Measurements from ENCODE around the gene CDK15.

Gene CDK15

DNA sequence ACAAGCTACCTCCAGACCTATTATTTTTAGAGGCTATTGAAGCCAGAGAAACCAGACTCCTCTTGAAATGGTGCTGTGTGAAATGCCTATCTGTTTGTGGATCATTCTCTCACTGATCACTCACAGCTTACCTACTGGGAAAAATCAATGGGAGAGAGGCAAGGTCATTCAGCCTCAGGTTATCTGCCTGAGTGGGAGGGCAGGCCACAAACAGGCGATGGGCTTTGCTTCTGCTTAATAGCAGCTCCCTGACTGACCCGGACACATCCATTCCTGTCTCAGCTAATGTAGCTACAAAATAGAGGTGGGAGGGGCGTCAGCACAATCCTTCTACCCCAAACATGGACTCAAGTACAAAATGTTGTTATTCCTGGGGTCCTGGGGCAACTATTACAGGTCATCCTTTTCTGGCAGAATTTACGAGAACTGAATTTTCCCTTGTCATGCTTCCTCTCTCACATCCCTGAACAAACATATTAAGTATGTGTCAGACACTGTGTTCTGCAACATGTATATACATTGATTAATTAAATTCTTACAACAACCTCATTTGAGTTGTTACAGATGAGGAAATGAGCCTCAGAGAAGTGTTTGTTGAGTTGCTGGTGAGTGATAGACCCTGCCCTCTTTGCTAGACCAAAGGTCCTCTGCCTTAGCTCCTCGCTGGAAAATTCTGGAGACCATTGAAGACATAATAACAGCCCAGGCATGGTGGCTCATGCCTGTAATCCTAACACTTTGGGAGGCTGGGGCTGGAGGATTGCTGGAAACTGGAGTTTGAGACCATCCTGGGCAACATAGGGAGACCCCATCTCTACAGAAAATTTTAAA lies 60.5 kb downstream of the CDK15 start:
- DNase-seq (ENCODE audit: low read depth in 2 of 2), result no peak

DNA sequence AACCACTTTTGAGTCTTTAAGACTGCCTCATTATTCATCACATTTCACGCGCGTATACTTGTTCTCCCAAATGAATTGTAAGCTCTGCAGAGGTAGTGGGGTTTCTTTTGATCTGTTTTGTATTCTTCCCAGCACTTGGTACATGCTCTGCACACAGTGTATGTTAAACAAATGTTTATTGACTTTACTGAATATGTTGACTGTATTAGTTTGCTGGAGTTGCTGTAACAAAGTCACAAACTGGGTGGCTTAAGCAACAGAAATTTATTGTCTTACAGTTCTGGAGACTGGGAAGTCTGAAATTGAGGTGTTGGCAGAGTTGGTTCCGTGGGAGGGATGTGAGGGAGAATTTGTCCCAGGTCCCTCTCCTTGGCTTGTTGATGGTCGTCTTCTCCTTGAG lies 65.1 kb downstream of the CDK15 start:
- no peak for DNase-seq (ENCODE audit: low read depth in 2 of 2)

DNA sequence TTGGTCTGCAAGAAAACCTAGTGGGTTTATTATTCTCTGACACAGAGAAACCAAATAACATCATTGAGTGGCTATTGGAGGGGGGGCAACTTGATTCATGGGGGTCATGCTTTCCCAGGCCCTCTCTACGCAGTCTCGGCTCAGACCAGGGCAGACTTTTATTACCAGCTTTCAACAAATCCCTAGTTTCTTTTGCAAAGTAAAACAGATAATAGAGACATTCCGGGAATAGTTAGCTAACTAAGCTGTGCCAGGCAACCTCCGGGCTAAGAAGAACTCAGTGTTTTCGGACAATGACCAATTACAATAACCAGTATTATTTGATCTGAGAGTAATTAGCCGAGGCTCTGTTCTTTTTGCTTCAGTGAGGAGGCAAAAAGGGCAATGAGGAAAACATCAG lies 66.3 kb downstream of the CDK15 start:
- DNase-seq (ENCODE audit: low read depth in 2 of 2), result no peak

DNA sequence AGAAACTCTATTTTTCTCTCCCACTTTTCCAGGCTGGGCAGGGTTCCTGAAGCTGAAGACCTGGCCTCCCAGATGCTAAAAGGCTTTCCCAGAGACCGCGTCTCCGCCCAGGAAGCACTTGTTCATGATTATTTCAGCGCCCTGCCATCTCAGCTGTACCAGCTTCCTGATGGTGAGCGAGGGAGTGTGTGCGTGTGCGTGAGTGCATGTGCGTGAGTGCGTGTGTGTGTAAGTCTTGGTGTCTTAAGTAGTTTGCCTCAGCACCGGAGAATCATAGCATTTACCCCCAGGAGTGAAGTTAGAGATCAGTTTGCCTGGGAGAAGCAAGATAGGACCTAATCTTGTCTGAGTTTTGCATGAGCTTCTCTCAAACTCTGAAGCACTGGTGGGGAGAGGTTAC lies 73.7 kb downstream of the CDK15 start:
- no peak for DNase-seq (ENCODE audit: low read depth in 2 of 2)

DNA sequence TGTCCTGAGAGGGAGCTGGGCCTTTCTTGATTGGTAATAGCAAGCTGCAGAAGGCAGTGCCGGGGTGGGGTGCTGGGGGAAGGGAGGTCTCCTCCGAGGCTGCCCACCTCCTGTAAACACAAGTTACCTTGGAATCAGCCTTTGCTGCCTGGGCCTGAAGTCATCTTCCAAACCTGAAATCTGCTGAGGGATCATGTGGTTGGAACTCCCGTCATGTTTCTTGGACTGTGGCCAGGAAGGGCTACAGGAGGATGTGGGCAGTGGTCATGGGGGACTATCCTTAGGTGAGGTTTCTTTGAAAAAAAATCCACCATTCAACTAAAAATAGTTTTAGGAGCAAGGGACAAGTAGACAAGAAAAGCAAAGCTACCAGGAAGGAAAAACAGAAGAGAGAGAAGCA lies 74.2 kb downstream of the CDK15 start:
- DNase-seq (ENCODE audit: low read depth in 2 of 2), result no peak

DNA sequence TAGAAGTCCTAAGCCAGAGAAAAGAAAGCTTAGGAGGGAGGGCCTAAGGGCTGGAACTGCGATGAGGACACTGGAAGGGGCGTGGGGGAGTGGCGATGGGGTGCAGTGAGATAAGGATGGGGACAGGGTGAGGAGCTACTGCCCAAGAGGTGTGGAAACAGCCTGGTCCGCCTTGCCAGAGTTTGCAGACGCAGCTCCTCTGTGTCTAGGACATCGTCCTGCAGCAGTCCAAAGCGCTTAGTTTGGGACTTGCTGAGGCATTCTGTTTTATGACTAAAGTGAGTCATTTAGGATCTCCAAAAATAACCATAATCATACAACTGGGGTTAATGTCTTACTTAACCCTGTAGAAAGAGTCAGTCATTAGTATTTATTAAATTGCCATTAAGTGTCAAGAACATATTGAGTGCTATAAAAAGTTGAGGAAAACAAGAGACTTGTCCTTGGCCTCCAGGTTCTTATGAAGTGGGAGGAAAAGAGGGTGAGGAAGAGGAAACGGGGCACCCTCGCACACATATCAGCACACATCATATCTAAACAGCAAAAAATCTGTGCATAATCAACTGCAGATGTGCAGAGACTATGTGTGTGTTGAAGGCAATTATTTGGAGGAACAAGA lies 74.8 kb downstream of the CDK15 start:
- DNase-seq (ENCODE audit: low read depth in 2 of 2), result no peak

DNA sequence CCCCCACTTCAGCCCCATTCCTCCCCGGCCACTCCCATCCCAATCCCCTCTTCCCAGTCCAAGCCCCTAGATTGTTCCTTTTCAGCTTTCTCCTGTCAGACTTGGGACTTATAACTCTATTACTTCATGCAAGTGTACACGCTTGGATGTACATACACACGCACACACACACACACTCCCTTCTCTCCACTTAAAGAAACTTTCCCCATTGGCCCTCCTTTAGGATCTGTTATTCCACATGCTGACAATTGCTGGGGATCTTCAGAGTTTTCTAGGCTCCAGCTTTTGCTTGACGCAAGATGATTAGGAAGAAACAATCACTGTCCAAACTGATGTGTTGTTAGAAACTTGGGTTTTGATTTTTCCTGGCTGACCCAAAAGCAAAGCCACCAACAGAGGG lies 75.4 kb downstream of the CDK15 start:
- no peak for DNase-seq (ENCODE audit: low read depth in 2 of 2)

DNA sequence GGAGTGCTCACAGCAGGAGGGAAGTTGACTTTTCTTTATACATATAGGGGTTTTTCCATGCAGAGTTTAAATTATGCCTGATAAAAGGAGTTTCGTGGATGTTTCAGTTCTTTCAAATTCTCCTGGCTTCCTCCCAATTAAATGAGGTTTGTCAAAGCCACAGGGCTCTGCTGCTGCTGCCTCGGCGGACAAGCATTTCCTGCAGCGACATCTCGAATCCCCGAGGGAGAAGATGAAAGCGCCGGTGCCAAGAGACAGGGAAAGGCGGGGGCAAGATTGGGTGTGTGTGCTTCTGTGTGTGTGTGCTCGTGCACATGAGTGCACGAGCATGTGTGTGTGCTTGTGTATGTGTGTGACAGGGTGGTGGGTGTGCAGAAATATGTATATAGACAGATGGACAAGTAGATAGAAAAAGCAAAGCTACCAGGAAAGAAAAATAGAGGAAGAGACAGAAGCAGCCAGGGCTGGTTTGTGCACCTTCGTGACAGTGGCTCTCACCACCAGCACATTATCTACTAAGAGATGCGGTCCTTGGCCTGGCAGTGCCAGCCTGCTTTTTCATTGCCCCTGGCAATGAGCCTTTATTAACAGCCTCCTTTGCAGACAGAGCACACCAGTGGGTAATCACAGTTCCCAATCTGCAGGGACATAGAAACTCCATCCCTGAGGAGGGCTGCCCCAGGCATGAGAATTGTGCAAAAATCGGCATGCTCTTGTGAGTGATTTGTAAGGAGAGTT lies 76.2 kb downstream of the CDK15 start:
- DNase-seq (ENCODE audit: low read depth in 2 of 2), result no peak

DNA sequence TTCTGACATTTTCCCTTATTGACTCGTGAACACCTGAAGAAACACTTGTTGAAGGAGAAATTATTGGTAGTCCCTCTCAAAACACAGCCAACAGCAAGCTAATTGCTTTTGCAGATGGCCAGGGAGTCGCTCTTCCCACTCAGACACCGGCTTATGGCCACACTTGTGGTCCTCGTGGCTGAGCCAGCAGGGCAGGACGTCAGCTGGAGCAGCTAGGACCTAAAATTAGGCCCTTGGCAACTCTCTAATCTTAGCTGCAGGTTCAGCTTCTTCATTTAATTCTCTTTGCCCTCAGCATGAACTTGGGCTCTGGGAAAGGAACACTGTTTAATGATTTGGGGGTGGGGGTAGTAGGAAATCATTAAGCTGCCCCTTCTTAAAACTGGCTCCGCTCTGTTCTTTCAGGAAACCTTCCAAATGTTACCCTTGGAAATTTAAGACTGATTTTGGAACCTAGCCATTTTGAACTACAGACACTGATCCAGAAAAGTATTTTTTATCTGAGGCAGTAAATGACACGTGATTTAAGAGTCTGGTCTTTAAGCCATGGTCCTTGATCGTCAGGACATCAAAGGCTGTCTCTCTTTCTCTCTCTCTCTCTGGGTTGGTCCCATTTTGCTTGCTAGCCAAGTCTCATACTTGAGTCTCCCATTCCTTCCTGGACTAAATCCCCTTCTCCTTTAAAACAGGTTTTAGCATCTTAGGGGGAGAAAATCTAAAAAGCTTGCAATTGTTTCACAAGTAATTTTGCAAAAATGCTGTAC lies 77.5 kb downstream of the CDK15 start:
- no peak for DNase-seq (ENCODE audit: low read depth in 2 of 2)

DNA sequence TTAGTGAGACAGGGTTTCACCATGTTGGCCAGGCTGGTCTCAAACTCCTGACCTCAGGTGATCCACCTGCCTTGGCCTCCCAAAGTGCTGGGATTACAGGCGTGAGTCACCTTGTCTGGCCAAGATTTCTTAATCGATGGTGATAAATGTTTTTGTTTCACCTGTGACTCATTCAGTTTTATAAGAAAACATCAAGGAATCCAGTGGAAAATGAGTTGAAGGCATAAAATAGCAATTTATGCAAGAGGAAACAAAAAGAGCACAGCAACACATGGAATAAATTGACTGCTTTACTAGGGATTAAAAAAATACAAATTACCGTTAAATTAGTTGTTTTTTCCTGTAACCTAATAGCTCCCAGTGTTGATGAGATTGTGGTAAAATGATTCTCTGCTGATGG lies 80.2 kb downstream of the CDK15 start:
- no peak for DNase-seq (ENCODE audit: low read depth in 2 of 2)

DNA sequence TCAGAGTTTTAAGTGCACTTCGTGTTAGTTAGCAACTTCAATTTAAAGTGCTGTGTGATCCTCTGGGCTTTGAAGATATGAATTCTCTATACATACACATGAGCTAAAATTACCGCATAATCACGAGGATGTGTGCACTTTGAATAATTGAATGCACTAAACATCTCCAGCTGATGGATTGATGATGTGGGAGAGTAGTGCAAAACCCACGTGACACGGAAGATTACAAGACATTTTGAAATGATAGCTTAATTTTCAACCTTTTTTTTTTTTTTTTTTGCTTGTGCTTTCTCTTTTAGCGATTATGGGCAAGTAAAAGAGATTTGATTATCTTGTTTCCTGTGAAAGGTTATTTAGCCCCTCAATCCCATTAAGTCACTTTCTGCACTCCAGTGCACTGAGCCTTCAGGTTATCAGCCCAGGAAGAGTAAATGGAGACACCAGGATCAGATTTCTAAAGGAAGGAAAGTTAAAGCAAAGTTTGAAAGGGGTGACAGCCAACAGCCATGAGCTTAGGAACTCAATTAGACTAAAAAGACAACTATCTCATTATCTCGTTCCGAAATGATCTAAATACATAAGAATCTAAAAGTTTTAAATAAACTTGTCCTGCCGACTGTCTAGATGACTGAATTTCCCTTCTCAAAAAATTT lies 81.6 kb downstream of the CDK15 start:
- DNase-seq (ENCODE audit: low read depth in 2 of 2), result no peak

DNA sequence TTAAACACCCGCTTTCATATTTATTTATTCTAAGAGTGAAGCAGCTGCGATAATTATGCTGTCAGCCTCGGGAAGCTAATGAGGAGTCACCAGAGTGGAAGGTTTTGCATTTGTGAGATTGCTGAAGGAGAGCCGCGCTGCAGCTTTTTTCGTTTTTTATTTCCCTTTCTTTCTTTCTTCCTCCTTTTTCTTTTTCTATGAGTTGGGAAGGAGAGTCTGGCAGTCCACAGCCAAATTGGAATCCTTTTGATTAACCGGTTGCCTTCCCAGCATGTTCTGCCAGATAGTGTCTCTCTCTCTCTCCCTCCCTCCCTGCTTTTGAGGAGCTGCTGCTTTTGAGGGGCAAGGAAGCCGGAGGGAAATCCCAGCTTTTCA lies 82.1 kb downstream of the CDK15 start:
- DNase-seq (ENCODE audit: low read depth in 2 of 2), result no peak

DNA sequence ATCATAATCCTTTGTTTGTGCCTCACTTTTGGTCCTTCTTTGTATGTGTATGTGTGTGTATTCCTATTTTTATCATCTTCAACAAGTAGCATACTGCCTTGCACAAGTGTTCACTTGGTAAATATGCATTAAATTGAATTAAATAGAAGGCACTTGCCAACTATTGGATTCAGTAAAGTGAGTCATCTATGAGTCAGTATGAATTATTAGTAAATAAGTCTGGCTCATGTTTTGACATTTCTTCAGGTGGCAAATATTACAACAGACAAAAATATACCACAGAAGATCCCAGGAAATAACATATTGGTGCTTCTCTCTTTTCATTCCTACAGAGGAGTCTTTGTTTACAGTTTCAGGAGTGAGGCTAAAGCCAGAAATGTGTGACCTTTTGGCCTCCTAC lies 84.1 kb downstream of the CDK15 start:
- no peak for DNase-seq (ENCODE audit: low read depth in 2 of 2)

DNA sequence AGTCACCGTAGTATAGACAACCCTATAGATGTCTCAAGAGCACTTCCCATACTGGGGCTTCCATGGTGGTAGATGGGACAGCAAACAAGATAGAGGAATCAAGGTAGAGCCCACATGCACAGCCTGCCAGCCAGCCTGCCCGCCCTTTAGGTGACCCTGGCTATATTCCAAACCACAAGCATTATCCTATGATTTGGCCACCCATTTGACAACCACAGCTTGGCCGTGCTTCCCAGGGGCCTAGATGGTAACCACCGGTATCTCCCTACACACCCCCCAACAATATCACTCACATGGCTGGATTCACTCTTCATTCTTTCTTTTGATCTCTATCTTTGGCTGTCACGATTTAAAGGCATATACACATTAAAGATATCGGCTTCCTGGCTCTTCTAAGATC lies 85.3 kb downstream of the CDK15 start:
- DNase-seq (ENCODE audit: low read depth in 2 of 2), result no peak

DNA sequence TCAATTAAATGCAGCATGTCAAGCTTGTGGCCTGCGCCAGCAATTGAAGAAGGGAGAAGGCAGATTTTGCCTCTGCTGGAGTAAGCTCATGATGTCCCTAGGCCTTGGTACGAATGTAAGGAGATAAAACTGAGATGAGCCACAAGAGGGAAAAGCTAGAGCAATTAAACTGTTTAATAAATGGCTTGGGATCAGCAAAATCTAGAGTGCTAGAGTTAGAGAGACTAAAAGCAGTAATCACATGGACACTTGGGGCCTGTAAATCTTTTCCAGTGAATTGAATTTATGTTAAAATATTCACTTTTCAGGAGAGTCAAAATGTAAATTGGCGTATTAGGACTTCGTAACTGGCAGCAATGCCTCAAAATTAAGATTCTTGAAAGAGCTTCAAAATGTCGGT lies 86.2 kb downstream of the CDK15 start:
- DNase-seq (ENCODE audit: low read depth in 2 of 2), result no peak

DNA sequence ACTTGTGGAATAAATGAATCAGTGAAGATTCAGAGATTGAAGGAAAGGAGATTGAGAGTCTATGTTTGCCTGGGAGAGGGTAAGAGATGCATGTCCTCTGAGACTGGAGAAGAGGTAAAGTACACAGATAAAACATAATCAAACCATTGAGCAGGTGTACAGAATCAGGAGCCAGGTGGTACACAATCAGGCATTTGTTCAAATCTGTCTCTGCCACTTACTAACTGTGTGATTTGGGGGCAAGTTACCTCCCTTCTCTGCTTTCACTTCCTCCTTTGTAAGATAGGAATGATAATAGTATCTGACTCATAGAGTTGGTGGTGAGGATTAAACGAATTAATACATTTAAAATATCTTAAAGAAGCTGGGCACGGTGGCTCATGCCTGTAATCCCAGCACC lies 94.0 kb downstream of the CDK15 start:
- DNase-seq (ENCODE audit: low read depth in 2 of 2), result no peak

DNA sequence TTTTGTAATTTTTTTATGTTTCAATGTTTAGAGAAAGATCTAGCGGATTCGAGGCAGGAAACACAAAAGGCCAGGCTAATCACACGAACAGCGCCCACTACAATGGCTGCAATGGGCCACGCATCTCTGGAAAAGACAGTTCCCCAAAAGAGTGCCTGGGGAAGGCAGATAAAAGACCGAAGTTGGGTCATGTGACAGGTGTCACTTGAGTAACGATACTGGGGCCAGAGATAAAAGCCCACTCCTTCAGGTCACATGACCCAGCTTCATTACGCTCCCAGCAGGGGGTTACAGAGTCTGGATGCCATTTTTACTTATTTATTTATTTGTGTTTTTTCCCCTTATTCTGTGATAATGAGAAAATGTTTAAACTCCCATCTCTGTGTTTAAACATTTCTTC lies 95.4 kb downstream of the CDK15 start:
- no peak for DNase-seq (ENCODE audit: low read depth in 2 of 2)

DNA sequence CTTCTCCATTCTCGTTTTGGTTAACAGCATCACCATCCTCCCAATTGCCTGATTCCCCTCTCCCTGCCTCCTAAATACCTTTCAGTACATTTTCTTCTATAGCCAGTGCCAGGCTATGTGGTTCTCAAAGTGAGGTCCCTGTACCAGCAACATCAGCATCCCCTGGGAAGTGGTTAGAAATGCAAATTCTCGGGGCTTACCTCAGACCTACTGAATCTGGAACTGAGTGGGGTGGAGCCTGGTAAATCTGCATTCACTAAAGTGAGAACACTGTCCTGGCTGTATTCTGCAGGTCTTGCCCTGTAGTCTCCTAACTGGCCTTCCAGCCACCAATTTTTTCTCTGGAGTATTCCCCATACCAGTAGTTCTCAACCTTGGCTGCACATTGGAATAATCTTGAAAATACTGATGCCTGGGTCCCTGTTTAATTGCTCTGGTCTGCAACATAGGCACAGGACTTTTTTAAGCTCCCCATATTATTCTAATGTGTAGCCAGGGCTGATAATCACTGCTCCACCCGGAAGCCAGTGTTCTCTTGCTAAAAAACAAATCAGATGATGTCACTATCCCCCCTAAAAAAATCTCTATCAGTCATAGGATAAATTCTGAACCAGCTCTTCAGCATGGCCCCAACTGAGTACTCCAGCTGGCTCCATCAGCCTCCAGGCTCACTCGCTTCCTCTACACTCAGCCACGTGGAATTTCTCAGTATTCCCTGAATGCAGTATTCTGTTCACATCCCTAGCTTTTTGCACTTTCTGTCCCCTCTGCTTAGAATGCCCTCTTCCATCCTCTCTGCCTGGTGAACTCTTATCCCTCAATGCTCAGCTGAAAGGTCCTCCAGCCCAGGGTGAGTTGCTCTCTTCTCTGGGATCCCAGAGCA lies 98.4 kb downstream of the CDK15 start:
- DNase-seq (ENCODE audit: low read depth in 2 of 2), result no peak

DNA sequence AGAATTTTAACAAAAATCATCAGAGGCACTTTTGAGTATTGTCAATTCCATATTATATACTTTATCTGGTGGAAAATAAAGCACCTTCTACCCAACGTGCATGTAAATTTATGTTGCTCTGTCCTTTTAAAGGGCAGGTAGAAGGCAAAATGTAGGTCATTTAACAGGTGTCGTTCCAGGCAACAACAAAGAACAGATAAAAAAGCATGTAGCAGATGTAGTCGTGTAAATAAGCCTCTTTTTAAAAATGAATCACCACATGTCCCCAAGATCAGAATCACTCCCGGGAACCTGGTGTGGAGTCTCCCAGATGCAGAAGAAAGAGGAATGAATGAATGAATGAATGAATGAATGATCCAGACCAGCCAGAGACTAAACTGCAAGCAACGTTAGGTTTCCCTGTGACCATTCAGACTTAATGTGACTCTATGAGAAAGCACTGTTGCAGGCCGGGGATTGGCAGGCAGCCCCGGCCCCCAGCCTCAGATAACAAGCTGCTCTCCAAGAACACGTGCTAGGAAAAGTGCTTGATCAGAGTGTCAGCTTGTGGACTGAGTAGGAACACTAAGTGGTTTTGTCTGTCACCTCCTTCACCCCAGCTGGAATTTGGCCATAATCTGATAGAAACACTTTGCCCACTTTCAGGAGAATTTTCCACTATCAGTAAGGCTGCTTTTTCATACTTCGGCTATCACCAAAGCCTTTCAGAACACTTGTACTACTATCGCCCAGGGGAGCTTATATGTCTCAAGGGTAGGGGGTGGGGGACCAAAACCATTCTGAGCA lies 100.6 kb downstream of the CDK15 start:
- no peak for DNase-seq (ENCODE audit: low read depth in 2 of 2)

DNA sequence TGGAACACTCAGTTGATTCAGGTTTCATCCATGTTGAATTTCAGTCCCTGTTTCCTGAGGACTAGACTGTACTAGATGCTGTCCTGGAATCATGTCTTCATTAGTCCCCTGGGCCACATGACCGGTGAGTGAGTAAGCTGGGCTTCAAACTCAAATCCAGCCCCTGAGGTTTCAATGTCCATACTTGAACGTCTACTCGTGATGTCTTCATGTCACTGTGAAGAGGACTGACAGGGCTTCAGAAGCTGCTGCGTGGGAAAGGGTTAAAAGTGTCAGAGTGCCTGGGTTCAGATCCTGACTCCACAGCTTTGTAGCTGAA lies 101.2 kb downstream of the CDK15 start:
- DNase-seq (ENCODE audit: low read depth in 2 of 2), result no peak
